HepG2 (cell line): Measurements from ENCODE around the gene ATRAID. TPM values are rescaled to one million over a fixed set of nuclear protein-coding genes. Genes with fewer than 3 reads are reported as not detected.

ENCODE experiments used
- ARNT2 ChIP-seq: sonication (generic); formaldehyde crosslinking; IDR thresholded peaks from 2 replicates; pipeline ENCODE4 v1.8.0; 2022; ENCODE audit warnings: mild to moderate bottlenecking, low read depth, missing genetic modification reagents, moderate library complexity
- ARNTL ChIP-seq: sonication (generic); formaldehyde crosslinking; IDR thresholded peaks from 2 replicates; pipeline ENCODE4 v1.4.0; 2020; ENCODE audit warnings: mild to moderate bottlenecking, missing genetic modification reagents
- BRD4 ChIP-seq: sonication (generic); formaldehyde crosslinking; IDR thresholded peaks from 2 replicates; pipeline ENCODE4 v1.4.0; 2020; ENCODE audit warnings: missing genetic modification reagents
- GATAD1 ChIP-seq: IDR thresholded peaks from 2 replicates; pipeline ENCODE4 v1.6.1; 2016; ENCODE audit warnings: missing genetic modification reagents, missing compliant biosample characterization
- HNRNPK ChIP-seq: fragments of 200-400 bp; formaldehyde crosslinking; IDR thresholded peaks from 2 replicates; pipeline ENCODE4 v1.6.1; 2018; ENCODE audit warnings: low read length, low read depth, moderate library complexity, mild to moderate bottlenecking; ENCODE audit not compliant: poor library complexity, severe bottlenecking
- HOXA7 ChIP-seq: sonication (generic); formaldehyde crosslinking; IDR thresholded peaks from 2 replicates; pipeline ENCODE4 v1.8.1; 2022; ENCODE audit warnings: mild to moderate bottlenecking, missing genetic modification reagents, moderate library complexity
- KDM2A ChIP-seq: sonication (generic); formaldehyde crosslinking; IDR thresholded peaks from 2 replicates; pipeline ENCODE4 v1.4.0; 2020; ENCODE audit warnings: low read depth, missing genetic modification reagents, borderline replicate concordance
- MTA3 ChIP-seq: sonication (generic); formaldehyde crosslinking; IDR thresholded peaks from 2 replicates; pipeline ENCODE4 v1.4.0; 2020; ENCODE audit warnings: missing genetic modification reagents
- MXD4 ChIP-seq: IDR thresholded peaks from 2 replicates; pipeline ENCODE4 v1.6.1; 2016; ENCODE audit warnings: mild to moderate bottlenecking, missing biosample characterization, missing genetic modification reagents
- NCOA5 ChIP-seq: sonication (generic); formaldehyde crosslinking; IDR thresholded peaks from 2 replicates; pipeline ENCODE4 v1.4.0; 2020; ENCODE audit warnings: missing genetic modification reagents
- REL ChIP-seq: sonication (generic); formaldehyde crosslinking; conservative IDR thresholded peaks from 2 replicates; pipeline ENCODE4 v1.8.0; 2022; ENCODE audit warnings: mild to moderate bottlenecking, missing genetic modification reagents, moderate library complexity
- REXO4 ChIP-seq: sonication (generic); formaldehyde crosslinking; IDR thresholded peaks from 2 replicates; pipeline ENCODE4 v1.8.0; 2022; ENCODE audit warnings: missing genetic modification reagents, mild to moderate bottlenecking, borderline replicate concordance
- SP4 ChIP-seq: sonication (generic); formaldehyde crosslinking; IDR thresholded peaks from 2 replicates; pipeline ENCODE4 v1.8.1; 2023; ENCODE audit warnings: mild to moderate bottlenecking, missing genetic modification reagents
- TBP ChIP-seq: sonication (generic); formaldehyde crosslinking; IDR thresholded peaks from 2 replicates; pipeline ENCODE4 v1.5.0; 2020; ENCODE audit warnings: missing genetic modification reagents
- TMF1 ChIP-seq: sonication (generic); formaldehyde crosslinking; IDR thresholded peaks from 2 replicates; pipeline ENCODE4 v1.8.1; 2022; ENCODE audit warnings: low read depth, missing genetic modification reagents
- ZBTB3 ChIP-seq: sonication (generic); formaldehyde crosslinking; IDR thresholded peaks from 2 replicates; pipeline ENCODE4 v1.4.0; 2020; ENCODE audit warnings: low read depth, mild to moderate bottlenecking, moderate library complexity, missing genetic modification reagents, borderline replicate concordance
- ZC3H13 ChIP-seq: sonication (generic); formaldehyde crosslinking; IDR thresholded peaks from 2 replicates; pipeline ENCODE4 v1.8.1; 2023; ENCODE audit warnings: mild to moderate bottlenecking, missing genetic modification reagents, moderate library complexity
- ZNF557 ChIP-seq: sonication (generic); formaldehyde crosslinking; IDR thresholded peaks from 2 replicates; pipeline ENCODE4 v1.4.0; 2020; ENCODE audit warnings: missing genetic modification reagents
- ZNF878 ChIP-seq: sonication (generic); formaldehyde crosslinking; IDR thresholded peaks from 2 replicates; pipeline ENCODE4 v1.8.1; 2023; ENCODE audit warnings: mild to moderate bottlenecking, missing genetic modification reagents, moderate library complexity
- ZNF891 ChIP-seq: sonication (generic); formaldehyde crosslinking; IDR thresholded peaks from 2 replicates; pipeline ENCODE4 v1.5.0; 2020; ENCODE audit warnings: mild to moderate bottlenecking, missing genetic modification reagents
- polyA plus RNA-seq, 8 experiments: library from polyadenylated mRNA; depleted of rRNA in 3 of 8; stranded (reverse) in 7 of 8; unstranded in 1 of 8; fragments of >200 nt; fragmentation: Illumina TruSeq in 4 of 8; extraction: Trizol in 4 of 8; gene quantifications; 2 replicates each; pipeline versions ENCODE4 v1.2.1 to v1.2.3, GENCODE V29; 2011 to 2016; ENCODE audit warnings: low read depth in 4 of 8, missing spikeins in 1 of 8, mixed read lengths in 1 of 8; ENCODE audit not compliant: insufficient read depth in 1 of 8
- total RNA-seq, 5 experiments: library from RNA; depleted of rRNA; stranded (reverse); fragments of >200 nt; fragmentation: Illumina TruSeq; extraction: Trizol; gene quantifications; 2 replicates each; pipeline ENCODE4 v1.2.3, GENCODE V29; 2016; ENCODE audit warnings: low read depth in 1 of 5
- TF ChIP-seq, protein P1 (sequence below): sonication (generic); formaldehyde crosslinking; IDR thresholded peaks from 2 replicates; pipeline ENCODE4 v1.4.0; 2020; ENCODE audit warnings: missing genetic modification reagents
- TF ChIP-seq, protein P2 (sequence below): sonication (generic); formaldehyde crosslinking; IDR thresholded peaks from 2 replicates; pipeline ENCODE4 v1.5.1; 2020; ENCODE audit warnings: mild to moderate bottlenecking, missing genetic modification reagents, moderate library complexity
- TF ChIP-seq, protein P3 (sequence below): sonication (generic); formaldehyde crosslinking; IDR thresholded peaks from 2 replicates; pipeline ENCODE4 v1.8.0; 2022; ENCODE audit warnings: mild to moderate bottlenecking, missing genetic modification reagents

ATRAID gene
- total and polyA plus RNA-seq, 2 of the 13 experiments (the other 11 are each of a cell fraction or from before 2014, with no cell fraction given): 207 to 382 TPM

- TF ChIP-seq, protein P1, sequence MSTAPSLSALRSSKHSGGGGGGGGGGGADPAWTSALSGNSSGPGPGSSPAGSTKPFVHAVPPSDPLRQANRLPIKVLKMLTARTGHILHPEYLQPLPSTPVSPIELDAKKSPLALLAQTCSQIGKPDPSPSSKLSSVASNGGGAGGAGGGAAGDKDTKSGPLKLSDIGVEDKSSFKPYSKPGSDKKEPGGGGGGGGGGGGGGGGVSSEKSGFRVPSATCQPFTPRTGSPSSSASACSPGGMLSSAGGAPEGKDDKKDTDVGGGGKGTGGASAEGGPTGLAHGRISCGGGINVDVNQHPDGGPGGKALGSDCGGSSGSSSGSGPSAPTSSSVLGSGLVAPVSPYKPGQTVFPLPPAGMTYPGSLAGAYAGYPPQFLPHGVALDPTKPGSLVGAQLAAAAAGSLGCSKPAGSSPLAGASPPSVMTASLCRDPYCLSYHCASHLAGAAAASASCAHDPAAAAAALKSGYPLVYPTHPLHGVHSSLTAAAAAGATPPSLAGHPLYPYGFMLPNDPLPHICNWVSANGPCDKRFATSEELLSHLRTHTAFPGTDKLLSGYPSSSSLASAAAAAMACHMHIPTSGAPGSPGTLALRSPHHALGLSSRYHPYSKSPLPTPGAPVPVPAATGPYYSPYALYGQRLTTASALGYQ (CRISPR knock-in tag): peak; percentile 32; the same call in 1 of the 2 replicates
- no peak for TF ChIP-seq ZC3H13 (CRISPR knock-in tag)
- no peak for TF ChIP-seq TBP (CRISPR knock-in tag)
- no peak for TF ChIP-seq BRD4 (CRISPR knock-in tag)
- no peak for TF ChIP-seq TMF1 (CRISPR knock-in tag)
- peak; percentile 45; the same call in 1 of the 2 replicates for TF ChIP-seq ZBTB3
- TF ChIP-seq NCOA5 (CRISPR knock-in tag): no peak
- peak; percentile 28; the same call in 1 of the 2 replicates for TF ChIP-seq REXO4 (CRISPR knock-in tag)
- peak; percentile 92 for TF ChIP-seq KDM2A (CRISPR knock-in tag)
- TF ChIP-seq ZNF878 (CRISPR knock-in tag): 0 out of 2 replicates have a peak, but pooled peaks have one; percentile 47
- no peak for TF ChIP-seq ZNF557
- peak; percentile 51; the same call in 1 of the 2 replicates for TF ChIP-seq SP4 (CRISPR knock-in tag)
- TF ChIP-seq MTA3 (CRISPR knock-in tag): no peak
- TF ChIP-seq, protein P2, sequence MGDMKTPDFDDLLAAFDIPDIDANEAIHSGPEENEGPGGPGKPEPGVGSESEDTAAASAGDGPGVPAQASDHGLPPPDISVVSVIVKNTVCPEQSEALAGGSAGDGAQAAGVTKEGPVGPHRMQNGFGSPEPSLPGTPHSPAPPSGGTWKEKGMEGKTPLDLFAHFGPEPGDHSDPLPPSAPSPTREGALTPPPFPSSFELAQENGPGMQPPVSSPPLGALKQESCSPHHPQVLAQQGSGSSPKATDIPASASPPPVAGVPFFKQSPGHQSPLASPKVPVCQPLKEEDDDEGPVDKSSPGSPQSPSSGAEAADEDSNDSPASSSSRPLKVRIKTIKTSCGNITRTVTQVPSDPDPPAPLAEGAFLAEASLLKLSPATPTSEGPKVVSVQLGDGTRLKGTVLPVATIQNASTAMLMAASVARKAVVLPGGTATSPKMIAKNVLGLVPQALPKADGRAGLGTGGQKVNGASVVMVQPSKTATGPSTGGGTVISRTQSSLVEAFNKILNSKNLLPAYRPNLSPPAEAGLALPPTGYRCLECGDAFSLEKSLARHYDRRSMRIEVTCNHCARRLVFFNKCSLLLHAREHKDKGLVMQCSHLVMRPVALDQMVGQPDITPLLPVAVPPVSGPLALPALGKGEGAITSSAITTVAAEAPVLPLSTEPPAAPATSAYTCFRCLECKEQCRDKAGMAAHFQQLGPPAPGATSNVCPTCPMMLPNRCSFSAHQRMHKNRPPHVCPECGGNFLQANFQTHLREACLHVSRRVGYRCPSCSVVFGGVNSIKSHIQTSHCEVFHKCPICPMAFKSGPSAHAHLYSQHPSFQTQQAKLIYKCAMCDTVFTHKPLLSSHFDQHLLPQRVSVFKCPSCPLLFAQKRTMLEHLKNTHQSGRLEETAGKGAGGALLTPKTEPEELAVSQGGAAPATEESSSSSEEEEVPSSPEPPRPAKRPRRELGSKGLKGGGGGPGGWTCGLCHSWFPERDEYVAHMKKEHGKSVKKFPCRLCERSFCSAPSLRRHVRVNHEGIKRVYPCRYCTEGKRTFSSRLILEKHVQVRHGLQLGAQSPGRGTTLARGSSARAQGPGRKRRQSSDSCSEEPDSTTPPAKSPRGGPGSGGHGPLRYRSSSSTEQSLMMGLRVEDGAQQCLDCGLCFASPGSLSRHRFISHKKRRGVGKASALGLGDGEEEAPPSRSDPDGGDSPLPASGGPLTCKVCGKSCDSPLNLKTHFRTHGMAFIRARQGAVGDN (CRISPR knock-in tag): peak; percentile 94
- peak; percentile 53 for TF ChIP-seq GATAD1 (CRISPR knock-in tag)
- no peak for TF ChIP-seq REL (CRISPR knock-in tag)
- TF ChIP-seq ARNT2 (CRISPR knock-in tag): peak; percentile 85; the same call in 1 of the 2 replicates
- TF ChIP-seq, protein P3, sequence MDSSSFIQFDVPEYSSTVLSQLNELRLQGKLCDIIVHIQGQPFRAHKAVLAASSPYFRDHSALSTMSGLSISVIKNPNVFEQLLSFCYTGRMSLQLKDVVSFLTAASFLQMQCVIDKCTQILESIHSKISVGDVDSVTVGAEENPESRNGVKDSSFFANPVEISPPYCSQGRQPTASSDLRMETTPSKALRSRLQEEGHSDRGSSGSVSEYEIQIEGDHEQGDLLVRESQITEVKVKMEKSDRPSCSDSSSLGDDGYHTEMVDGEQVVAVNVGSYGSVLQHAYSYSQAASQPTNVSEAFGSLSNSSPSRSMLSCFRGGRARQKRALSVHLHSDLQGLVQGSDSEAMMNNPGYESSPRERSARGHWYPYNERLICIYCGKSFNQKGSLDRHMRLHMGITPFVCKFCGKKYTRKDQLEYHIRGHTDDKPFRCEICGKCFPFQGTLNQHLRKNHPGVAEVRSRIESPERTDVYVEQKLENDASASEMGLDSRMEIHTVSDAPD: no peak
- TF ChIP-seq MXD4: 0 out of 2 replicates have a peak, but pooled peaks have one; percentile 78
- TF ChIP-seq HOXA7: no peak
- TF ChIP-seq HNRNPK: no peak
- TF ChIP-seq ZNF891 (CRISPR knock-in tag): peak; percentile 87; the same call in 1 of the 2 replicates
- peak; percentile 89 for TF ChIP-seq ARNTL
These were observed 53.1 kb downstream of the ATRAID start (continued) for GRCh38 chr2:27264753-27265535.
